ENCODE results near the gene SLC38A9.

SLC38A9 gene

DNA sequence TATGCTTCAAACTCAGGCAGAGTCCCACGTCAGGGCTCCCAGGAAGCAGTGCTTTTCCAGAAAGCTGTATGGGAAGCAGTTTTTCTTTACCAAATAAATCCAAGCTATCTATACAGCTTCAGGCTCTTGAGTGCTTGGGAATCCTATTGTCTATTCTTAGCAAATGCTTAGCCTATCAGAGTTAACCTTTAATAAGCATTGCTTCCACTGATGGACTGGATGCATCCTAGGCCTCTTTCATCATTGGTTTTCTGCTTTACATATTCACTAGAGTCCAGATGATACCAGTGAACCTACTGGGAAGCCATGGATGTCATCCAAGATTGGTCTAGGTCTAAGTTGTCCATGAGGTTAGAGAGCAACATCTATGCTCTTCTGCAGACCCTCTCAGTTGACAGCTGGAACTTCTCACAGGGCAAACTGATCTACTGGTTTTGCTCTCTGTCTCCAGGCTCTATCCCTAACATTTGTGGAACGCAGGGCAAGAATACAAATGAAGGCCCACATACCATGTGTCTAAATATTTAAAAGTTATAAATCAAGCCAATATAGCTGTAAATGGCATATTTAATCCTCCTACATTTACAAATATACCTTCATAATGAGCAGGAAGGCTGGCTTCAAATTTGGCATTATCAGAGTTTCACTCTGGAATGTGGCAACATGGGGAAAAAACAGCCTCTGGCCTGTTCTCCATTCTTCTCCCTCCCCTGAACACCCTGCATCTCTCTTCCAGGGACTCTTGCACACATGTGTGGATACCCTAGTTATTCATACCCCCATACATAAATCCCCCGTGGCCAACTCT lies 127.5 kb downstream of the SLC38A9 start:
- FAIRE-seq: no peak

DNA sequence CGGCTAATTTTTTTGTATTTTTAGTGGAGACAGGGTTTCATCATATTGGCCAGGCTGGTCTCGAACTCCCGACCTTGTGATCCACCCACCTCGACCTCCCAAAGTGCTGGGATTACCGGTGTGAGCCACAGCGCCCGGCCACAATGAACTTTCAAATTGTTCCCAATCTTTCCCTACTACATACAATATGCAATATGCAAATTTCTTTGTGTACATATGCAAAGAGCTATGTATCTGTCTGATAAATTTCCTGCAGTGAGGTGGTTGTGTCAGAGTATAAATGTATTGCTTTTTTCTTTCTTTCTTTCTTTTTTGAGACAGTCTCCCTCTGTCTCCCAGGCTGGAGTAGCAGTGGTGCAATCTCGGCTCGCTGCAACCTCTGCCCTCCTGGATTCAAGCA lies 128.5 kb downstream of the SLC38A9 start:
- no peak for FAIRE-seq
- DNase-seq (ENCODE audit: insufficient read length, low spot score): no peak

More for the DNA sequence above, 127.5 kb downstream of the SLC38A9 start:
- no peak for DNase-seq (ENCODE audit: insufficient read length, low spot score)

DNA sequence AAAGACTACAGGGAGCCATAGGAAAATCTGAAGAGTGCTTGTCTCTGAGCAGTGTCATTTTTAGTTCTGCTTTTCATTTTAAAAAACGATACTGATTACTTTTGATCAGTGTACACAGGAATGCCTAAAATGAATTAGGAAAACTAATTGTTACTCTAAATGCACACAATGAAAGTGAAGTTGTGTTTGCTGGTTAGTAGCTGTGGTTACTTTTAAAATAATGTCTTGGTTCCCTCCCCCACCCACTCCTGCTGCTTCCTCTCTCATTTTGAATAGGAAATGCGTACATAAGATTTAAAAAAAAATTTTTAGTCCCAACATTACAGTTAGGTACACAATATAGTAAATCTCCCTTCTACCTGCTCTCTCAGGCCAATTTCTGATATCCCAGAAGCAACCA lies 129.9 kb downstream of the SLC38A9 start:
- no peak for DNase-seq (ENCODE audit: insufficient read length, low spot score)
- no peak for FAIRE-seq

DNA sequence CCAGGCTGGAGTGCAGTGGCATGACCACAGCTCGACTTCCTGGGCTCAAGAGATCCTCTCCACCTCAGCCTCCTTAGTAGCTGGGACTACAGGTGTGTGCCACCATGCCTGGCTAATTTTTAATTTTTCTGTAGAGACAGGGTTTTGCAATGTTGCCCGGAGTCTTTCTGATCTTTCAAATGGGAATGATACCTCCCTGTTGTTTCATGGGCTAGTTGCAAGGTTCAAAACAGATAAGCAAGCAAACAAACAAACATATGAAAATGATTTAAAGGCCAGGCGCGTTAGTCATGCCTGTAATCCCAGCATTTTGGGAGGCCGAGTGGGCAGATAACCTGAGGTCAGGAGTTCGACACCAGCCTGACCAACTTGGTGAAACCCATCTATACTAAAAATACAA lies 132.1 kb downstream of the SLC38A9 start:
- FAIRE-seq (no peak), DNase-seq (ENCODE audit: insufficient read length, low spot score) (no peak)

DNA sequence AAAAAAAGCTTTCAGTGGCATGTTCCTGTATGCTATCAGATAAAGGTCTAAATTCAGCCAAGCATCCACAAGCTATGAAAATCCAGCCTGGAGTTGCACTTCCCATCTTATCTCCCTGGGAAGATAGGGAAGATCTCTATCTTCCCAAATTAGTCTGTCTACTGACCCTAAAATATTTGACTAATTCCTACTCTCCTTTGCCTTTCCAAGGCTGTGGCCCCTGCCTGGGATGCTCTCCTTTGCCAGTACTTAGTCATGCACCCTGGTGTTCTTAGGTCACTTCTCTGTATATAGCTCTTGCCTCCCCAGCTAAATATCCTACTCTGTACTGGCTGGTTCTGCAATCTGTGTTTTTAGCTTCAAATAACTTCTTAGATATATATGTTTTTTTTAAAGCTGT lies 133.4 kb downstream of the SLC38A9 start:
- DNase-seq (ENCODE audit: insufficient read length, low spot score): no peak
- FAIRE-seq: no peak

DNA sequence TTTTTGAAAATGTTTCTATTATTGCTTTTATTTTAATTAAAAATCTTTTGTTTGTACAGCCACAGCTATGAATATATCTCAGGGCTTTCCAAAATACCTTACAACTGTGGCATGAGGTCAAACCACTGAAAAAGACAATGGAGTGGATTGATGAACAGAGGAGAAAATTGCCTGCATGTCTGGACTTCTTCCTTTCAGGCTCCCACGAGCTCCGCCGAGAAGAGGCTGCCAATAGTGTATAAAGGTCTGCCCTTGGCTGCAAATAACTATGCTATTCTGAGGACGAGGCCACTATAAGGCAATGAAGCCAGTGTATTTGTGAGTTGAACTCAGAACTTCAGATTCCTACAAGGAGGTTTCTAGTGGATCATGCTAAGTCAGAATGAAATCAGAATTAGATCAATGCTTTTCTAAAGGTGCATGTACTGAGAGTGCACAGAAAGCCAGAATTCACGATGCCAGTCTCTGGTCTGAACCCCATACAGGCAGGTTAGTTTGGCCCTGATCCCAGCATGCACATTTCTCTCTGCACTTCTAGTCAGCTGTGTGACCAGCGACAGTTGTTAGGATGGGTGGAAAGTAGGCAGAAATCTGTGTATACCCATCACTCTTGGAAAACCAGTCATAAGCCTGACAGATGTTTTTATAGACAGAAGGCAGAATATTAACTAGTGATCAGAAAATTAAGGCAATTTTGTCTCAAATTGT lies 134.6 kb downstream of the SLC38A9 start:
- DNase-seq (ENCODE audit: insufficient read length, low spot score): no peak
- no peak for FAIRE-seq

DNA sequence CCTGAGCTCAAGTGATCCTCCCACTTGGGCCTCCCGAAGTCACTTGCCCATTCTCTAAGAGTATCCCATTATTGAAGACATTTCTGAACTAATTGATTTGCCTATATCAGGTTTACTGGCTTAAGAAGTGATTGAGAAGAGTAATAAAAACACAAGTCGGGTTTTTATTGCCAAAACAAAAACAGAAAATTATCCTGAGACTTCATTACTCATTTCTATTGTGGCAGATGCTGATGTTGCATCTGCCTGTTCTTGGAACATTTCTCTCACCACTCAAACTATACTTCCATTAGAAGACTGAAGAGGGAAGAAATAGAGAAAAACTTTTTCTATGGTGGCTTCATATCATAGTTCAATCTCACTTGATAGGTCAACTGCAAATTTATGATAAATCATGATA lies 135.5 kb downstream of the SLC38A9 start:
- DNase-seq (ENCODE audit: insufficient read length, low spot score) (no peak), FAIRE-seq (no peak)
